ENCODE measurements around the gene ELFN1.

DNA sequence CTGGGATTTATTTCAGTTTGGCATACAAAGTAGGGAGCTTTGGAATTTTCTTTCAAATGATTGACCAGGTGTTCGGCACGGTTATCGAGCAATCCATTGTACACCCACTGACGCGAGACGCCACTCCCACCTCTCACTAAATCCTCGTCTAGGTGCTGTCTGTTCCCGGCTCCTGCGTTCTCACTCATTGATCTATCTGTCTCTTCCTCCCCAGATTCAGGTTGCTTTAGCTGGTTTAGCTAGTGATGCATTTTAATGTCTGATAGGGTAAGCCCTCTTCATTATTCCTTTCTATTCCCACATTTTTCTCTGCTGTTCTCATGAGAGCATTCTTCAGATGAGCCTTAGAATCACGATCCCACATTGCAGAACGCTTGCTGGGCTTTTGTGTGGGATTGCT is 91.7 kb downstream of the ELFN1 start:
- TF ChIP-seq, protein P1, sequence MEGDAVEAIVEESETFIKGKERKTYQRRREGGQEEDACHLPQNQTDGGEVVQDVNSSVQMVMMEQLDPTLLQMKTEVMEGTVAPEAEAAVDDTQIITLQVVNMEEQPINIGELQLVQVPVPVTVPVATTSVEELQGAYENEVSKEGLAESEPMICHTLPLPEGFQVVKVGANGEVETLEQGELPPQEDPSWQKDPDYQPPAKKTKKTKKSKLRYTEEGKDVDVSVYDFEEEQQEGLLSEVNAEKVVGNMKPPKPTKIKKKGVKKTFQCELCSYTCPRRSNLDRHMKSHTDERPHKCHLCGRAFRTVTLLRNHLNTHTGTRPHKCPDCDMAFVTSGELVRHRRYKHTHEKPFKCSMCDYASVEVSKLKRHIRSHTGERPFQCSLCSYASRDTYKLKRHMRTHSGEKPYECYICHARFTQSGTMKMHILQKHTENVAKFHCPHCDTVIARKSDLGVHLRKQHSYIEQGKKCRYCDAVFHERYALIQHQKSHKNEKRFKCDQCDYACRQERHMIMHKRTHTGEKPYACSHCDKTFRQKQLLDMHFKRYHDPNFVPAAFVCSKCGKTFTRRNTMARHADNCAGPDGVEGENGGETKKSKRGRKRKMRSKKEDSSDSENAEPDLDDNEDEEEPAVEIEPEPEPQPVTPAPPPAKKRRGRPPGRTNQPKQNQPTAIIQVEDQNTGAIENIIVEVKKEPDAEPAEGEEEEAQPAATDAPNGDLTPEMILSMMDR (conservative IDR thresholded peaks at IDR 0.05; ENCODE audit: low read length): no peak
- no peak for TF ChIP-seq EZH2phosphoT487 (IDR thresholded peaks at IDR 0.05; ENCODE audit: borderline replicate concordance)

All from Loucy (cell line).